Activated T-helper 2 cell treated with anti-CD3 and anti-CD28 coated beads, Interferon-gamma antibody, Interleukin-2, Interleukin-4, amounts not matched to agents 10 μg/mL and 5 μg/mL and 100 μg/mL, durations not matched to agents 14 hours and 24 hours and 36 hours (primary cell): ENCODE results near the gene NUP210. TPM values are rescaled to one million over a fixed set of nuclear protein-coding genes. Genes with fewer than 3 reads are reported as not detected.

ENCODE experiments used
- DNase-seq: peaks from one replicate; pipeline ENCODE4 v3.0.0; 2021; ENCODE audit warnings: low spot score
- H3K27ac Mint-ChIP-seq: one replicate; pipeline ENCODE4 v1.8.0; 2021; ENCODE audit warnings: mixed read lengths
- H3K27me3 Mint-ChIP-seq: one replicate; pipeline ENCODE4 v1.8.0; 2021; ENCODE audit warnings: low read depth, mixed read lengths
- H3K36me3 Mint-ChIP-seq: one replicate; pipeline ENCODE4 v1.8.0; 2021; ENCODE audit warnings: low read depth, mixed read lengths
- H3K4me1 Mint-ChIP-seq: one replicate; pipeline ENCODE4 v1.8.0; 2021; ENCODE audit warnings: low read depth, mixed read lengths
- H3K4me3 Mint-ChIP-seq: one replicate; pipeline ENCODE4 v1.8.0; 2021; ENCODE audit warnings: low read depth, mild to moderate bottlenecking, moderate library complexity, mixed read lengths
- H3K9me3 Mint-ChIP-seq: one replicate; pipeline ENCODE4 v1.8.0; 2021; ENCODE audit warnings: mixed read lengths
- intact Hi-C: fragments of 100-400 bp; cut with micrococcal nuclease; formaldehyde crosslinking; loops from one replicate; pipeline ENCODE4 v1.15.1; 2023
- total RNA-seq: library from RNA; stranded (reverse); gene quantifications from 2 replicates; pipeline ENCODE4 v1.2.3, GENCODE V29; 2022

The NUP210 gene
- total RNA-seq, 1 donor from 2014 or later = 143 TPM

GRCh38 chr3:13411186-13411860, 8.8 kb downstream of the NUP210 start:
- Mint-ChIP-seq H3K27ac (no peak overlapping the region), H3K27me3 (no peaks in the 10 kb centered on the region), H3K9me3 (peaks cover 11% of the 10 kb centered on the region), H3K36me3 (peaks cover 50% of the 10 kb centered on the region), H3K4me1 (peaks cover 32% of the 10 kb centered on the region), H3K4me3 (no peak overlapping the region)
- no peak for DNase-seq
- intact Hi-C loops = loop anchor here (10.0 kb wide), 1 partner anchor 763 kb away; the partner anchor contains the start of genes LSM3 and XPC

- Mint-ChIP-seq H3K27ac (no peak overlapping the region), H3K27me3 (no peaks in the 10 kb centered on the region), H3K4me1 (peaks cover 17% of the 10 kb centered on the region), H3K9me3 (peaks cover 11% of the 10 kb centered on the region), H3K4me3 (no peak overlapping the region), H3K36me3 (peaks cover 54% of the 10 kb centered on the region)
- intact Hi-C loops = no loop called here
- no peak for DNase-seq
Measured at GRCh38 chr3:13408890-13409289, 11.2 kb downstream of the NUP210 start.

- no peak for DNase-seq
- Mint-ChIP-seq H3K4me1 (peaks cover 11% of the 10 kb centered on the region), H3K9me3 (peaks cover 11% of the 10 kb centered on the region), H3K4me3 (no peak overlapping the region), H3K27me3 (no peaks in the 10 kb centered on the region), H3K27ac (no peak overlapping the region), H3K36me3 (peaks cover 56% of the 10 kb centered on the region)
- intact Hi-C loops = no loop called here
Measured at GRCh38 chr3:13407926-13408325, 12.2 kb downstream of the NUP210 start.

- Mint-ChIP-seq H3K36me3 (peaks cover 60% of the 10 kb centered on the region), H3K4me1 (peaks cover 11% of the 10 kb centered on the region), H3K4me3 (no peak overlapping the region), H3K27me3 (no peaks in the 10 kb centered on the region), H3K9me3 (peaks cover 11% of the 10 kb centered on the region), H3K27ac (peak overlapping the region; percentile 20)
- intact Hi-C loops = no loop called here
- no peak for DNase-seq
Measured at GRCh38 chr3:13407475-13407874, 12.6 kb downstream of the NUP210 start.

GRCh38 chr3:13406190-13406589, 13.9 kb downstream of the NUP210 start:
- Mint-ChIP-seq H3K4me3 (no peak overlapping the region), H3K4me1 (peaks cover 13% of the 10 kb centered on the region)

DNA sequence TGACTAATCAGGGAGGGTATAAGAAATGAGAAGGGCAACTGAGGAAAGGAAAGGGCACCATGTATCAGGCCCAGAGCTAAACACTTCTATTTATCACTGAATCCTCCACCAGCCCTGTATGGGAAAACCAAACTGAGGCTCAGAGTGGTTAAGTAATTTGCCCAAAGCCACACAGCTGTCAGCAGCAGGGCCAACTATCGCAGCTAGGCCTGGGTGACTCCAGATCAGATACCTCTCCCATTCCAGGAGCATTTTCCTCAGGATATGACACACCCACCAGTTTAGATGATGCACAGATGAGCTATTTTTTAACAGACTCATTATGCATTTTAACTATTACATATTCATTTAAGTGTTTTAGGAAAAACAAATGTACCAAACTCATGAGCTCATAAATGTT, 14.5 kb downstream of the NUP210 start:
- H3K9me3 Mint-ChIP-seq = peaks cover 11% of the 10 kb centered on the region
- no peak for DNase-seq
- peaks cover 63% of the 10 kb centered on the region for H3K36me3 Mint-ChIP-seq
- no peaks in the 10 kb centered on the region for H3K27me3 Mint-ChIP-seq
- H3K4me1 Mint-ChIP-seq = peaks cover 13% of the 10 kb centered on the region
- intact Hi-C loops = no loop called here
- no peak overlapping the region for H3K4me3 Mint-ChIP-seq
- H3K27ac Mint-ChIP-seq = no peak overlapping the region

More at GRCh38 chr3:13406190-13406589, 13.9 kb downstream of the NUP210 start:
- Mint-ChIP-seq H3K27me3 (no peaks in the 10 kb centered on the region), H3K27ac (no peak overlapping the region), H3K36me3 (peaks cover 64% of the 10 kb centered on the region), H3K9me3 (peaks cover 11% of the 10 kb centered on the region)
- intact Hi-C loops = no loop called here
- DNase-seq = no peak

DNA sequence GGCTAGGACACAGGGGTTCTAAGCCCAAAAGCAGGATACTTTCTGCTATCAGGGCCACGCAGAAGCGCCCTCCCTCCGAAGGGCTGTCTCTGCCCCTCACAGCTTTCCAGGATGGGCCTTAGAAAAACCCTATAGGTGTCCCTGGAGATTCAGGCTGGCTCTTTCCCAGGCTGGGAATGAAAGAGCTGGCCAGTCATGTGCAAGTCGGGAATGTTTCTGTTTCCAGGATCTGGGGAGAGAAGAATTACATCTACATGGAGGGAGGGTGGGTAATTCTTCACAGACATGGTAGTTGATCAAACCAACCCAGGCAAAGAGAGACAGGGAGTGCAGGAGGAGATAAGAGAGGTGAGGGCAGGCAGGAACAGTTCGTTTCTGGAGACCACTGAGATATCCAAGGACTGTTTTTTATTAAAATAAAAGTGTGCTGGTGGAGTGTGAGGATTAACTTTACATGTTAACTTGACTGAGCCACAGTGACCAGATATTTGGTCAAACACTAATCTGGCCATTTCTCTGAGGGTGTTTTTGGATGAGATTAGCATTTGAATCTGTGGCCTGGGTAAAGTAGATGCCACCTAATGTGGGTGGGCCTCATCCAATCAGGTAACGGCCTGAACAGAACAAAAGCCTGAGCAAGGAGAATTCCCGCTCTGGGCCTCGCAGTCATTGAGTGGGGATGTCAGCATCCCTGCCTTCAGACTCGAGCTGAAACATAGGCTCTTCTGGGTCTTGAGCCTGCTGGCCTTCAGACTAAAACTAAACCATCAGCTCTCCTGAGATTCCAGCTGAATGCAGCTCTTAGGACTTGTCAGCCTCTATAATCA, 15.3 kb downstream of the NUP210 start:
- intact Hi-C loops = no loop called here
- no peak overlapping the region for H3K4me3 Mint-ChIP-seq
- no peaks in the 10 kb centered on the region for H3K27me3 Mint-ChIP-seq
- H3K4me1 Mint-ChIP-seq = peaks cover 13% of the 10 kb centered on the region
- DNase-seq = no peak
- peak overlapping the region; percentile 14 for H3K27ac Mint-ChIP-seq
- peaks cover 62% of the 10 kb centered on the region for H3K36me3 Mint-ChIP-seq
- H3K9me3 Mint-ChIP-seq = peaks cover 11% of the 10 kb centered on the region

DNA sequence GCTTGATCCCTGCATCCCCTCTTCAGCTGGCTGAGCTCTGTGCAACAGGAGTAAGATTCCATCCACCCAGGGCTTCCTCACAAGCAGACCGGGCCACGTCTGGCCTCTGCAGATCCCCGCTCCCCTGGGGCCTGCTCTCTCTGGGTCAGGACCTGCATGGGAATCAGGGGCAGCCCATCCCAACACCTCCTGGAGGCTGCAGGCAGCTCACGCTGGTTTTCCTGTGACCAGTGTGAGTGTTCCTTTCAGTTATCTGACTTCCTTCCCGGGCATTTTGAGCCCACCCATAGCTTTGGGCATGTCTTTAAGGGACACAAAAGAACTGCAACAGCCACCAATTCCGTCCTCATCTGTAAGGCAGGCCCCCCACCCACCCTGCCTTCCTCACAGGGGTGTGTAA, 16.3 kb downstream of the NUP210 start:
- DNase-seq = no peak
- H3K27me3 Mint-ChIP-seq = no peaks in the 10 kb centered on the region
- intact Hi-C loops = no loop called here
- peaks cover 59% of the 10 kb centered on the region for H3K36me3 Mint-ChIP-seq
- H3K9me3 Mint-ChIP-seq = peaks cover 11% of the 10 kb centered on the region
- H3K4me1 Mint-ChIP-seq = peaks cover 13% of the 10 kb centered on the region
- no peak overlapping the region for H3K4me3 Mint-ChIP-seq
- H3K27ac Mint-ChIP-seq = no peak overlapping the region

DNA sequence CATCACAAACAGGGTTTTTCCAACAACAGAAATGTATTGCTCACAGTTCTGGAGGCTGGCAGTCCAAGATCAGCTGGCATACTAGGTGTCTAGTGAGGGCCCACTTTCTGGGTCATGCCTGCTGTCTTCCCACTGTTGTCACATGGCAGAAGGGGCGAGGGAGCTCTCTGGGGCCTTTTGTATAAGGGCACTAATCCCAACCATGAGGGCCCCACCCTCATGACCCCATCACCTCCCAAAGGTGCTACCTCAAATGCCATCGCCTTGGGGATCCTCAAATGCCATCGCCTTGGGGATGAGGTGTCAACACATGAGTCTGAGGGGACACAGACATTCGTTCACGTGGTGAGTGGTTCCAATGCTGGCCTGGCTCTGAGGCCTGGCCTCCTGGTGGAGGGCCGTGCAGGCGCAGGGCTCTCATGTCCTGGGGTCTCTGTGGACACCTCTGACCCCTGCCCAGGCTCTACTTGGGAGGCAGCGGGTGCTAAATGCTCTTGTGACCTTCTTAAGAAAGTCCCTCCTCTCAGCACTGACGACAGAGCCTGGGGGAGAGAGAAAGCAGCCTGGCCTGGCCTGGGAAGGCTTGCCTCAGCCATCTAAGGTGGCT, 16.8 kb downstream of the NUP210 start:
- Mint-ChIP-seq H3K27me3 (no peaks in the 10 kb centered on the region), H3K4me3 (no peak overlapping the region), H3K4me1 (peaks cover 13% of the 10 kb centered on the region), H3K36me3 (peaks cover 53% of the 10 kb centered on the region), H3K9me3 (peaks cover 9% of the 10 kb centered on the region), H3K27ac (no peak overlapping the region)
- intact Hi-C loops = no loop called here
- no peak for DNase-seq

DNA sequence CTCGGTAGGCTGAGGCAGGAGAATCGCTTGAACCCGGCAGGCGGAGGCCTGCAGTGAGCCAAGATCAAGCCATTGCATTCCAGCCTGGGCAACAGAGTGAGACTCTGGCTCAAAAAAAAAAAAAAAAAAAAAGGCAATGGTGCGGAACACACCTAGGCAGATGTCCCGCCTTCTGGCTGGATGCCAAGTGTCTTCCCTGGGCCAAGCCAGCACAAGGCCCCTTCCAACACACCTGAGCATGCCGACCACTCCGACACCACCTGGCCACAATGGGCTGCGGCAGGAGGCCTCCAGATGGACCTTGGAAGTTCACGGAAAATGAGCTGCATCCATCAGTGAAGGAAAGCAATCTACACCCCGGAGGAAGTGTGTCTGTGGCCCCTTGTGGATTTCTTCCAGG, 19.0 kb downstream of the NUP210 start:
- Mint-ChIP-seq H3K27ac (no peak overlapping the region), H3K4me1 (peaks cover 9% of the 10 kb centered on the region), H3K9me3 (no peaks in the 10 kb centered on the region), H3K36me3 (peaks cover 52% of the 10 kb centered on the region), H3K4me3 (no peak overlapping the region), H3K27me3 (no peaks in the 10 kb centered on the region)
- intact Hi-C loops = no loop called here
- DNase-seq = no peak

DNA sequence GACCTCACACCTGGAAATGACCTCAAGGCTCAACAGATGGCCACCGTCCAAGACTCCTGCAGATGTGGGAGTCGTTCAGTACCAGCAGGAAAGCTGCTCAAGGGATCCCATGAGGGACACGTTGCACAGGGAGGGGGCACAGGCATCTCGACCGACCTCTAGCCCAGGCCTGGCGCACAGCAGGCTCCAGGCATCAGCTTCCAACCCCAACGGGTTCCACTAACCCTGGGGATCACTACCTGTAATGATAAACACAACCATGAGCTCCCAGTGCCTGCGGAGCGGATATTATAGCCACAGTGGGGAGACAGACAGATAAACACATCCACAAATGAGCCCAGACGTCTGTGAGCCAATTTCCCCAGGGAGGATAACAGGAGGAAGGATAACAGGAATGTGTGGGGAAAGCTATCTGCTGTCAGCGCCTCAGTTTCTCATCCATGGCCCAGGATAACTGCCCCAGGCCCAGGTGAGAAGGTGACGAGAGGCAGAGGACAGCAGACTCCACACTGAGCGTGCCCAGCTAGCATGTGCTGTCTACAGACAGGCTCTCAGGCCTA, 19.9 kb downstream of the NUP210 start:
- intact Hi-C loops = no loop called here

GRCh38 chr3:13399603-13400002, 20.5 kb downstream of the NUP210 start:
- Mint-ChIP-seq H3K36me3 (peaks cover 60% of the 10 kb centered on the region), H3K9me3 (no peaks in the 10 kb centered on the region), H3K27ac (no peak overlapping the region)

More for the DNA sequence above, 19.9 kb downstream of the NUP210 start:
- Mint-ChIP-seq H3K9me3 (no peaks in the 10 kb centered on the region), H3K27me3 (no peaks in the 10 kb centered on the region), H3K4me1 (peaks cover 7% of the 10 kb centered on the region), H3K4me3 (no peak overlapping the region), H3K27ac (no peak overlapping the region), H3K36me3 (peaks cover 60% of the 10 kb centered on the region)
- no peak for DNase-seq

More at GRCh38 chr3:13399603-13400002, 20.5 kb downstream of the NUP210 start:
- Mint-ChIP-seq H3K4me1 (peaks cover 5% of the 10 kb centered on the region), H3K27me3 (no peaks in the 10 kb centered on the region), H3K4me3 (no peak overlapping the region)
- no peak for DNase-seq
- intact Hi-C loops = no loop called here
